Pancreas (tissue), 10 donors: Measurements from ENCODE around the gene ANKRD2. TPM values are rescaled to one million over a fixed set of nuclear protein-coding genes. Genes with fewer than 3 reads are reported as not detected.

Source experiments
- ATAC-seq, 4 donors: fragments of 200-7000 bp; cut with Tn5 transposase; one replicate each; pipeline versions ENCODE4 v1.8.0 to v1.9.1; 2020; ENCODE audit warnings: mild to moderate bottlenecking in 4 of 4, moderate library complexity in 4 of 4
- DNase-seq, 6 donors: peaks; one replicate each; pipeline ENCODE4 v3.0.0-alpha.2; 2020
- FAIRE-seq: peaks from 2 replicates; lab custom pipeline; 2012; peaks lifted over from hg19 to GRCh38; lab: Jason Lieb, UNC
- H3K27ac ChIP-seq, 4 donors: fragments of 200-600 bp; sonication (generic); 1 replicate in 3 of 4; 2 replicates in 1 of 4; pipeline versions ENCODE4 v1.5.0 to v1.8.0; 2020
- H3K27me3 ChIP-seq, 4 donors: fragments of 200-600 bp; one replicate each; pipeline ENCODE4 v1.8.0; 2021
- H3K36me3 ChIP-seq, 3 donors: fragments of 200-600 bp; sonication (generic) in 1 of 3; one replicate each; pipeline versions ENCODE4 v1.5.0 to v1.8.0; 2020 to 2021
- H3K4me1 ChIP-seq, 3 donors: fragments of 200-600 bp; one replicate each; pipeline ENCODE4 v1.8.0; 2021
- H3K4me3 ChIP-seq, 4 donors: fragments of 200-600 bp; sonication (generic) in 2 of 4; one replicate each; pipeline versions ENCODE4 v1.5.0 to v1.8.0; 2020 to 2021
- H3K9me3 ChIP-seq, 4 donors: fragments of 200-600 bp; one replicate each; pipeline ENCODE4 v1.8.0; 2021
- CTCF ChIP-seq, 4 donors: fragments of 200-600 bp; sonication (generic) in 3 of 4; IDR thresholded peaks; one replicate each; pipeline versions ENCODE4 v1.5.0 to v1.8.0; 2021; ENCODE audit warnings: antibody characterized with exemption in 4 of 4
- WGBS, 2 donors: extraction: QIAGEN DNeasy Blood & Tissue Kit; methylation state at CpG; one replicate each; pipeline ENCODE4 v1.1.7; 2013; 5-methylcytosine and 5-hydroxymethylcytosine counted together
- intact Hi-C, 3 donors: fragments of 100-400 bp; cut with DNase I; formaldehyde crosslinking; loops; one replicate each; pipeline versions ENCODE4 v1.11.1 to v1.14.2; 2022
- polyA plus RNA-seq, 2 donors: library from polyadenylated mRNA; stranded (reverse); fragments of 200-250 nt; gene quantifications; one replicate each; pipeline ENCODE4 v1.2.3, GENCODE V29; 2013
- total RNA-seq, 6 donors: library from RNA; stranded (reverse); fragmentation: NEBNext Ultra II Directional in 4 of 6; extraction: Animal tissue kit (Norgen Biotek cat#: 25700) in 4 of 6; gene quantifications; one replicate each; pipeline versions ENCODE4 v1.2.1 to v1.2.4, GENCODE V29; 2021 to 2023
- donor health status: healthy with polysubstance abuse.
- donor health status: DM: no; HTN: no; CAD: no; lungs with moderate emphysema.
- donor health status: DM: no; HTN: no; CAD: no.
- donor health status: control.
- donor health status: control.
- donor health status: Bipolar disorder and iron deficiency.
- donor health status: DM: yes; HTN: yes; CAD: no.
- donor health status: DM: no; HTN: no; CAD: no.
- donor health status: DM: no; HTN: no; CAD: no.
- donor health status: DM: yes; HTN: yes; CAD: no.

The ANKRD2 gene
- total and polyA plus RNA-seq, 8 donors = 0.12 to 1.6 (median 0.39) TPM

DNA sequence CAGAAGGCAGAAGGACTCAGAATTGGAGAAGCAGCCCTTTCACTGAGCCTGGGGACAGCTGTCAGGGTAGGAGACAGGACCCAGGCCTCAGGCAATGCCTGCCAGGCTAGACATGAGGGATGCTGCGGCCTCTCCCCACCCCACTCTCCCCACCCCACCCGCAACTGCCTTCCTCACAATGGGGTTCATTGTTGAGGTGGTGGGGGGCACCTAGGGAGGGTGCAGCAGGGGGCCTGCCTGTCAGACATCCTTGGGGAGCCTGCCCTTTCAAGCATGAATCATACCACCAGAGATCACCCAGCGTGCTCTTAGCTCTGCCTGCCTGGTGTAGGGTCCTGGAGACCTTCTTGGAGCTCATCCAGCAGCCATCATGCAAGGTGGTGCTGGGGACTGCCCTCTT is 16.9 kb downstream of the ANKRD2 start, which contains the start of gene C10orf62:
C10orf62 (plus strand) TSS at position 243 of the 400 bp plus-strand sequence. CDS start 177 bp downstream, outside the sequence.
- Histone ChIP-seq H3K4me3 (no peak within 1 kb of the TSS), H3K36me3 (no peaks in the 10 kb centered on the region), H3K9me3 (no peaks in the 10 kb centered on the region), H3K4me1 (no peaks in the 10 kb centered on the region), H3K27me3 (no peaks in the 10 kb centered on the region), H3K27ac (peak within 1 kb of the TSS in 1 of 4 donors; percentile 17)
- intact Hi-C loops = no loop called here
- DNase-seq (no peak), ATAC-seq (no peak), FAIRE-seq (no peak)
- TF ChIP-seq CTCF (IDR thresholded peaks at IDR 0.05) = no peak
- WGBS, 2 donors = 71 to 85% methylated on average over 2 to 3 of the region's 3 CpGs

DNA sequence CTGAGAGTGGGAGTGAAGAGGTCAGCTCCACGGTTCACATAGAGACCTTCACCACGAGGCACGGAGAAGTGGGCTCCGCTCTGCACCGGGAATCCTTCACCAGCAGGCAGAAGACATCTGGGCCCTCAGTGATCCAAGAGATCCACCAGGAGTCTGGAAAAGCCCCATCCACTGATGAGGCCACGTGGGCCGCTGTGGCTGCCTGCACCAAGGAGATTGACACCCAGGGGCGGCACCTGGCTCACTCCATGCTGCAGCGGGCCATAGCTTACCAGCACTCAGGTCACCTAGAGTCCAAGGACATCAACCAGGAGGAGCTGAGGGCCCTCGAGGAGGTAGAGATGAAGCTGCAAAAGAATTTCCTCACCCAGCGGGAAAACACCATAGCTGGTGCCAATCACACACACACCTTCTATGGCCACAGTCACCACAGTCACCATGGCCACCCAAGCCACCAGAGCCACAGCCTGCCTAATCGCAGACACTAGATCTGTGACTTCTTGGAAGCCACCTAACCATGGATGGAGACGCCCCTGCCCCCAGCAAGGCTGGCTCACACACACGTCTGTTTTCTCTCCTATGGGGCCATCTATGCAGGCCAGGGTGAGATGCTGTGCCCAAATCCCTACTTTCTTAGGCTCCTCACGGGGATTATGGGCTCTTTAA is 17.6 kb downstream of the ANKRD2 start:
- no peak for ATAC-seq
- no peak for FAIRE-seq
- no peak for TF ChIP-seq CTCF (IDR thresholded peaks at IDR 0.05)
- Histone ChIP-seq H3K4me1 (no peaks in the 10 kb centered on the region), H3K27me3 (no peaks in the 10 kb centered on the region), H3K27ac (peak overlapping the region in 1 of 4 donors; percentile 17), H3K36me3 (no peaks in the 10 kb centered on the region), H3K4me3 (no peak overlapping the region), H3K9me3 (no peaks in the 10 kb centered on the region)
- 76 to 78% methylated on average over 15 of the region's 15 CpGs for WGBS, 2 donors
- intact Hi-C loops = no loop called here
- no peak for DNase-seq

DNA sequence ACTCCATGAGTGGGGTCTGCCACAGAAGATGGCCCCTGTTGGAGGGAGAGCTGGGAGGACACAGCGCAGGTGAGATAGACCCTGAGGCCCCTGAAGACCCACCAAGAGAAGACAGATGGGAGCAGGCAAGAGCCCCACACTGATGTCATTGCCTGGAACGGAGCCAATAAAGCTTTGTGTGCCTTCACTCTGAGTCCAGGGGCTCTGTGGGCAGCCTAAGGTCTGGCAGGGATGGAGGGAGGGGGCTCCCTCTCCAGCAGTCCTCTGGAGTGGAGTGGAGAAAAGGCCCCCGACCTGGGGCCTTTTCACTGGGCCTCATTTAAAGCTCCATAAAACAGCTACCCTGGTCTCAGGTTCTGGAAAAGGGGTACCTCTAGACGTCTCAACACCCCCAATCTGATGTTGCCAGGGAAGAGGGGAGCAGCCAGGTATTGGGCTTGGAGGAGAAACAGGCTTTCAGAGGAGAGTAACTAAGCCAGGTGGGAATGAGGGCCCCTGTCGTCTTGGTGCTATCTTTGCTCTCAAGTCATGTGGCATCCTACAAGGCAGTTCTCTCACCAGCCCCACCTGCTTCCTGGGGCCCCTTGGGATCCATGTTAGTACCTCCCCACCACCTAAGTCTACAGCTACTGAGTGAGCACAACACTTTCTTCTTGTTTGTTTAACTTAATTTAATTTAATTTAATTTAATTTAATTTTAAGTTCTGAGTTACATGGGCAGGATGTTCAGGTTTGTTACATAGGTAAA is 18.3 kb downstream of the ANKRD2 start:
- intact Hi-C loops = no loop called here
- H3K36me3 ChIP-seq = no peaks in the 10 kb centered on the region
- no peak for FAIRE-seq
- no peak overlapping the region for H3K27ac ChIP-seq
- WGBS, 2 donors = 54 to 58% methylated on average over 5 of the region's 5 CpGs
- ATAC-seq = no peak
- no peaks in the 10 kb centered on the region for H3K4me1 ChIP-seq
- no peak for TF ChIP-seq CTCF (IDR thresholded peaks at IDR 0.05)
- DNase-seq = no peak
- H3K27me3 ChIP-seq = no peaks in the 10 kb centered on the region
- no peaks in the 10 kb centered on the region for H3K9me3 ChIP-seq
- H3K4me3 ChIP-seq = no peak overlapping the region

GRCh38 chr10:97593421-97593820 is 20.8 kb downstream of the ANKRD2 start:
- Histone ChIP-seq H3K27ac (peak overlapping the region in 3 of 4 donors; percentile 14 to 33 (median 22)), H3K4me1 (peaks cover 0 to 3% (median 0%) of the 10 kb centered on the region in 3 donors), H3K9me3 (no peaks in the 10 kb centered on the region), H3K27me3 (no peaks in the 10 kb centered on the region), H3K36me3 (no peaks in the 10 kb centered on the region), H3K4me3 (no peak overlapping the region)
- TF ChIP-seq CTCF (IDR thresholded peaks at IDR 0.05) = no peak
- FAIRE-seq = no peak
- intact Hi-C loops = no loop called here
- no peak for DNase-seq
- 64 to 67% methylated on average over 4 of the region's 4 CpGs for WGBS, 2 donors
- peak in 2 of 4 donors; percentile 16 to 26 for ATAC-seq
